ENCODE results near the gene WHRN. TPM values are rescaled to one million over a fixed set of nuclear protein-coding genes. Genes with fewer than 3 reads are reported as not detected.

WHRN gene
- total RNA-seq, 1 donor from 2014 or later = 12.2 TPM

- no peak for TF ChIP-seq CTCF (conservative IDR thresholded peaks at IDR 0.05)
- Mint-ChIP-seq H3K4me3 (peak overlapping the region; percentile 70), H3K9me3 (no peaks in the 10 kb centered on the region), H3K27ac (no peak overlapping the region), H3K27me3 (peaks cover 11% of the 10 kb centered on the region), H3K36me3 (no peaks in the 10 kb centered on the region), H3K4me1 (ENCODE audit: unreplicated experiment) (peaks cover 61% of the 10 kb centered on the region)
- no peak for DNase-seq (ENCODE audit: extremely low spot score, unreplicated experiment)
Measured at GRCh38 chr9:114499528-114499927, 5.7 kb downstream of the WHRN start.

- no peaks in the 10 kb centered on the region for H3K36me3 Mint-ChIP-seq
- TF ChIP-seq CTCF (conservative IDR thresholded peaks at IDR 0.05) = no peak
- peaks cover 11% of the 10 kb centered on the region for H3K27me3 Mint-ChIP-seq
- DNase-seq (ENCODE audit: extremely low spot score, unreplicated experiment) = no peak
- H3K4me1 Mint-ChIP-seq (ENCODE audit: unreplicated experiment) = peaks cover 51% of the 10 kb centered on the region
- no peak overlapping the region for H3K27ac Mint-ChIP-seq
- no peak overlapping the region for H3K4me3 Mint-ChIP-seq
- H3K9me3 Mint-ChIP-seq = no peaks in the 10 kb centered on the region
Measured at GRCh38 chr9:114497727-114498382, 7.4 kb downstream of the WHRN start.

GRCh38 chr9:114497236-114497635, 8.0 kb downstream of the WHRN start:
- peaks cover 47% of the 10 kb centered on the region for H3K4me1 Mint-ChIP-seq (ENCODE audit: unreplicated experiment)
- TF ChIP-seq CTCF (conservative IDR thresholded peaks at IDR 0.05) = no peak
- DNase-seq (ENCODE audit: extremely low spot score, unreplicated experiment) = no peak
- H3K9me3 Mint-ChIP-seq = no peaks in the 10 kb centered on the region
- no peak overlapping the region for H3K4me3 Mint-ChIP-seq
- H3K36me3 Mint-ChIP-seq = peaks cover 3% of the 10 kb centered on the region
- no peak overlapping the region for H3K27ac Mint-ChIP-seq
- peaks cover 11% of the 10 kb centered on the region for H3K27me3 Mint-ChIP-seq

- H3K27me3 Mint-ChIP-seq = peaks cover 8% of the 10 kb centered on the region
- no peak for DNase-seq (ENCODE audit: extremely low spot score, unreplicated experiment)
- TF ChIP-seq CTCF (conservative IDR thresholded peaks at IDR 0.05) = no peak
- no peak overlapping the region for H3K27ac Mint-ChIP-seq
- H3K9me3 Mint-ChIP-seq = no peaks in the 10 kb centered on the region
- peaks cover 3% of the 10 kb centered on the region for H3K36me3 Mint-ChIP-seq
- H3K4me1 Mint-ChIP-seq (ENCODE audit: unreplicated experiment) = peaks cover 38% of the 10 kb centered on the region
- no peak overlapping the region for H3K4me3 Mint-ChIP-seq
Measured at GRCh38 chr9:114496011-114496410, 9.3 kb downstream of the WHRN start.

GRCh38 chr9:114494776-114495569, 10.3 kb downstream of the WHRN start:
- Mint-ChIP-seq H3K27ac (no peak overlapping the region), H3K27me3 (peaks cover 8% of the 10 kb centered on the region), H3K4me3 (no peak overlapping the region), H3K9me3 (no peaks in the 10 kb centered on the region), H3K36me3 (peaks cover 3% of the 10 kb centered on the region), H3K4me1 (ENCODE audit: unreplicated experiment) (peaks cover 35% of the 10 kb centered on the region)
- TF ChIP-seq CTCF (conservative IDR thresholded peaks at IDR 0.05) = no peak
- no peak for DNase-seq (ENCODE audit: extremely low spot score, unreplicated experiment)
